ENCODE measurements around the gene FRMD3. TPM values are rescaled to one million over a fixed set of nuclear protein-coding genes. Genes with fewer than 3 reads are reported as not detected.

Gene FRMD3
- 2.8 and 2.9 TPM in 2 replicates for total RNA-seq

DNA sequence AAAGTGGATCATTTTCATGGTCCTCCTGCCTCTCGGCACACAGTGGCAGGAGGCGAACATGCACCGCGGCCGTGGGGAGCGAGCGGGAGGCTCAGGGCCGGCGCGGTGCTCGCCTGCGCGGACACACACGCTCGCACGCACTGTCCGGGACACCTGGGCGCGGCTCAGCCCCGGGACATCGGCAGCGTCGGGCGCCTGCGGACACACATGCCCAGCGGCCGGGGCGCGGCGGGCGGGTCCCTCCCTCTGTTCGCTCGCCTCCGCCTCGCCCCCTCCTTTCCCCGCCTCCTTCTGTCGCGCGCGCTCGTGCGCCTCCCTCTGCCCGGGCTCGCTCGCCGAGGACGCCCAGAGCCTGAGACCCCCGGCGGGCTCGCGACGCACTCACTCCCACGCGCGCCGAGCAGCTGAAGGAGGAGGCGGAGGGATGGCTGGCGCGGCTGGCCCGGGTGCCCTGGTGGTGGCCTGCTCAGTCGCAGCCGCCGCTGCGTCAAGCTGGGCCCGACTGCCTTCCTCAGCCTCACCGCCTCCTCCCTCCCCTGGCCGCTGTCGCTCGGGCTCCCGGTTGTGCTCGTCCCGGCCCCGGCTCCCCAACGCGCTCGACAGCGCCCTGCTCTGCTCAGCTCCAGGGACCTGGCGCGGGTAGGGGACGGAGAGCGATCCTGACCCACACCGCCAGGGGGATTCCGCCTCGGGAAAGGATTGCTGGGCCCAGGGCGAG is at the start of gene FRMD3:
Gene FRMD3 (minus strand): TSS at position 230 of the 718 bp plus-strand sequence. CDS start 170 bp downstream, at position 60.

Small RNAs within 50 kb of the gene (small RNA-seq; reads per million reads assigned to genes)
- gene AL137847.3, result not detected
- gene RN7SKP242, result not detected
- not detected for gene RNU4-29P

Other genes starting within 250 kb of the FRMD3 start
- gene IDNK, start 84.7 kb upstream of the FRMD3 start, total RNA-seq, result 2.6 and 3.8 TPM in 2 replicates
- 145 and 161 TPM in 2 replicates for gene UBQLN1, start 169.6 kb upstream of the FRMD3 start, total RNA-seq